Endothelial cell of umbilical vein (primary cell): ENCODE measurements around the gene ADORA2A. TPM values are rescaled to one million over a fixed set of nuclear protein-coding genes. Genes with fewer than 3 reads are reported as not detected.

Experiments used
- BruUV-seq: library from RNA; stranded (reverse); fragments of 400-500 nt; replicated peaks from 2 replicates; lab custom pipeline; 2021; lab: Mats Ljungman, UMichigan
- CTCF ChIA-PET: fragments of 300-600, 350-600 bp; sonication (Branson Sonifier 250); formaldehyde crosslinking; loops from one replicate; lab custom pipeline; 2021; ENCODE audit warnings: antibody characterized with exemption, inconsistent platforms; lab: Charles Lee
- POLR2A ChIA-PET: fragments of 300-600, 350-600 bp; sonication (Branson Sonifier 250); formaldehyde crosslinking; loops from one replicate; lab custom pipeline; 2021; ENCODE audit warnings: antibody characterized with exemption, inconsistent platforms; lab: Charles Lee
- DNase-seq: peaks from one replicate; pipeline ENCODE4 v3.0.0-alpha.2; 2011; ENCODE audit warnings: low read depth, low spot score
- FAIRE-seq: peaks from 2 replicates; lab custom pipeline; 2011; peaks lifted over from hg19 to GRCh38; lab: Jason Lieb, UNC
- H2AFZ ChIP-seq: 2 replicates; pipeline ENCODE4 v1.6.0; 2012; ENCODE audit warnings: low read depth, low read length, control low read depth, inconsistent platforms
- H3K27ac ChIP-seq: 2 replicates; pipeline ENCODE4 v1.5.1; 2011; ENCODE audit warnings: low read depth, mild to moderate bottlenecking, control low read depth, low read length, moderate library complexity; ENCODE audit not compliant: insufficient read depth
- H3K27me3 ChIP-seq, 2 experiments: 2 replicates each; pipeline versions ENCODE4 v1.6.0 to v1.6.1; 2011; ENCODE audit warnings: low read length in 2 of 2, mixed read lengths in 1 of 2; ENCODE audit not compliant: control insufficient read depth in 2 of 2, insufficient read depth in 2 of 2
- H3K36me3 ChIP-seq, 2 experiments: 2 replicates in 1 of 2; 3 replicates in 1 of 2; pipeline ENCODE4 v1.5.1; 2011; ENCODE audit warnings: low read length in 2 of 2, mild to moderate bottlenecking in 1 of 2, moderate library complexity in 1 of 2; ENCODE audit not compliant: control insufficient read depth in 2 of 2, insufficient read depth in 2 of 2; ENCODE audit errors: extremely low read depth in 1 of 2
- H3K4me1 ChIP-seq: 3 replicates; pipeline ENCODE4 v1.5.1; 2011; ENCODE audit warnings: mild to moderate bottlenecking, low read length; ENCODE audit not compliant: control insufficient read depth, insufficient read depth; ENCODE audit errors: extremely low read depth
- H3K4me2 ChIP-seq: 2 replicates; pipeline ENCODE4 v1.6.1; 2011; ENCODE audit warnings: low read length, control low read depth, mixed read lengths; ENCODE audit not compliant: insufficient read depth
- H3K4me3 ChIP-seq, 3 experiments: fragments of 200-600 bp in 1 of 3; sonication (generic), shearing (Covaris generic) in 1 of 3; replicated peaks in 1 of 3; 2 replicates each; pipeline ENCODE4 v1.5.1; 2011 to 2016; ENCODE audit warnings: control low read depth in 3 of 3, low read length in 3 of 3, mild to moderate bottlenecking in 2 of 3, inconsistent platforms in 1 of 3, low read depth in 1 of 3, moderate library complexity in 1 of 3; ENCODE audit not compliant: insufficient read depth in 1 of 3
- H3K79me2 ChIP-seq: 2 replicates; pipeline ENCODE4 v1.6.0; 2012; ENCODE audit warnings: low read length, inconsistent platforms; ENCODE audit not compliant: control insufficient read depth, insufficient read depth
- H3K9ac ChIP-seq: replicated peaks from 2 replicates; pipeline ENCODE3; 2011; ENCODE audit warnings: low read length, control low read depth; ENCODE audit not compliant: insufficient read depth; ENCODE audit errors: extremely low read depth
- H3K9me1 ChIP-seq: replicated peaks from 3 replicates; pipeline ENCODE4 v1.6.0; 2011; ENCODE audit warnings: mild to moderate bottlenecking, low read length; ENCODE audit not compliant: control insufficient read depth, insufficient read depth; ENCODE audit errors: extremely low read depth
- H3K9me3 ChIP-seq: replicated peaks from 2 replicates; pipeline ENCODE4 v1.5.1; 2012; ENCODE audit warnings: low read length, inconsistent platforms; ENCODE audit not compliant: control insufficient read depth, insufficient read depth
- H4K20me1 ChIP-seq: replicated peaks from 2 replicates; pipeline ENCODE3; 2011; ENCODE audit warnings: mild to moderate bottlenecking, low read length; ENCODE audit not compliant: control insufficient read depth, insufficient read depth; ENCODE audit errors: extremely low read depth
- EZH2 ChIP-seq: IDR thresholded peaks from 2 replicates; pipeline ENCODE4 v1.6.1; 2012; ENCODE audit warnings: borderline replicate concordance, low read depth, mild to moderate bottlenecking, moderate library complexity, low read length, inconsistent platforms; ENCODE audit not compliant: severe bottlenecking
- FOS ChIP-seq: IDR thresholded peaks from 2 replicates; pipeline ENCODE4 v1.6.1; 2011; ENCODE audit warnings: mild to moderate bottlenecking, low read length, moderate library complexity, borderline replicate concordance; ENCODE audit not compliant: insufficient read depth
- GATA2 ChIP-seq: IDR thresholded peaks from 2 replicates; pipeline ENCODE4 v1.7.0; 2011; ENCODE audit warnings: low read depth, mild to moderate bottlenecking, moderate library complexity, mixed read lengths, low read length; ENCODE audit not compliant: insufficient read length, insufficient read depth
- JUN ChIP-seq: IDR thresholded peaks from 2 replicates; pipeline ENCODE4 v1.6.1; 2011; ENCODE audit warnings: borderline replicate concordance, low read depth; ENCODE audit not compliant: insufficient read length, insufficient read depth
- MYC ChIP-seq: IDR thresholded peaks from one replicate; pipeline ENCODE4 v1.6.1; 2011; ENCODE audit warnings: mild to moderate bottlenecking, low read depth, low read length
- POLR2A ChIP-seq: IDR thresholded peaks from 2 replicates; pipeline ENCODE4 v1.6.1; 2012; ENCODE audit warnings: low read depth, mild to moderate bottlenecking, control low read depth, low read length
- POLR2AphosphoS5 ChIP-seq: IDR thresholded peaks from 2 replicates; pipeline ENCODE4 v1.6.1; 2012; ENCODE audit warnings: low read depth, mild to moderate bottlenecking, control low read depth, low read length, moderate library complexity; ENCODE audit not compliant: insufficient read depth
- dilution Hi-C: fragments of 300-500 bp; cut with MboI; formaldehyde crosslinking; loops from one replicate; pipeline ENCODE4 v1.15.0; 2019; ENCODE audit warnings: low sequenced_read_pairs; ENCODE audit not compliant: extremely low pct_ligation_motif_present
- intact Hi-C: fragments of 100-400 bp; cut with micrococcal nuclease; formaldehyde crosslinking; loops from one replicate; pipeline ENCODE4 v1.10.0; 2022
- polyA plus RNA-seq, 4 experiments: library from polyadenylated mRNA; depleted of rRNA in 3 of 4; stranded (reverse) in 3 of 4; unstranded in 1 of 4; fragments of >200 nt; gene quantifications; 2 replicates each; pipeline versions ENCODE4 v1.2.1 to v1.2.3, GENCODE V29; 2011 to 2012; ENCODE audit warnings: missing spikeins in 1 of 4
- total RNA-seq: library from RNA; stranded (reverse); gene quantifications from 2 replicates; pipeline ENCODE4 v1.2.3, GENCODE V29; 2021
- TF ChIP-seq, protein P1 (sequence below): IDR thresholded peaks from 2 replicates; pipeline ENCODE4 v1.6.1; 2011; ENCODE audit not compliant: insufficient read depth, insufficient read length
- TF ChIP-seq, protein P2 (sequence below), 2 donors: IDR thresholded peaks; 1 replicate in 1 of 2; 2 replicates in 1 of 2; pipeline ENCODE4 v1.5.1; 2011; ENCODE audit warnings: low read length in 2 of 2, mild to moderate bottlenecking in 2 of 2, moderate library complexity in 2 of 2, control low read depth in 1 of 2, inconsistent platforms in 1 of 2, low read depth in 1 of 2; ENCODE audit not compliant: insufficient read depth in 1 of 2; ENCODE audit errors: extremely low read depth in 1 of 2

Gene ADORA2A
- total and polyA plus RNA-seq, 2 donors (not counting 3 experiments of a cell fraction or from before 2014, with no cell fraction given): 20.0 to 33.1 TPM

DNA sequence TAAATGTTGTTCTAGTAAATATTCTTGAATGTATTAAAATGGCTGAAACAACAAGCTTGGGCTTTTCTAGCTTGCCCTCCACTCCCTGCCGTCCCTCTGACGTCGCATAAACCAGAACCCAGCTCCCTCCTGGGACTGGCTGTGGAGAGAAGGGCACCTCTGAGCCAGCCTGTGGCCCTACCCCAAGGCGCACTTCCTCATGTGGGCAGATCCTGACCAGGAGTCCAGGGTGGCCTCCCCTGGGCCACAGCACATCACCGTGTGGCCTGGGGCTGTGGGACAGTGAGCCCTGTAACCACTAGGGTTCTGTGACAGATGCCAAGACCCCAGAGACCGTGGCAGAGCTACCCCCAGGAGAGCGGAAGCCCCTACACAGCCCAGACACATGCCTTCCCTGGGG, 10.2 kb upstream of the ADORA2A start:
- no peaks in the 10 kb centered on the region for H3K9me1 ChIP-seq
- intact Hi-C loops (no loop called here), dilution Hi-C loops (no loop called here)
- H3K36me3 ChIP-seq: peaks cover 0 to 15% of the 10 kb centered on the region in 2 experiments
- no peaks in the 10 kb centered on the region for H3K79me2 ChIP-seq
- H2AFZ ChIP-seq: no peak overlapping the region
- ChIA-PET CTCF (interaction anchor here (1.0 to 1.4 kb wide), 2 partner anchors 85 to 105 kb away, joined by 3 to 4 read pairs; no protein-coding TSS in a partner anchor), POLR2A (no interaction called here)
- H3K9me3 ChIP-seq: no peaks in the 10 kb centered on the region
- H3K4me2 ChIP-seq: no peak overlapping the region
- no peak for FAIRE-seq
- BruUV-seq: no TSS peak
- TF ChIP-seq FOS (no peak), JUN (no peak), POLR2AphosphoS5 (no peak), POLR2A (no peak), EZH2 (no peak), MYC (no peak), GATA2 (no peak)
- TF ChIP-seq, protein P1, sequence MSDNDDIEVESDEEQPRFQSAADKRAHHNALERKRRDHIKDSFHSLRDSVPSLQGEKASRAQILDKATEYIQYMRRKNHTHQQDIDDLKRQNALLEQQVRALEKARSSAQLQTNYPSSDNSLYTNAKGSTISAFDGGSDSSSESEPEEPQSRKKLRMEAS: no peak
- TF ChIP-seq, protein P2, sequence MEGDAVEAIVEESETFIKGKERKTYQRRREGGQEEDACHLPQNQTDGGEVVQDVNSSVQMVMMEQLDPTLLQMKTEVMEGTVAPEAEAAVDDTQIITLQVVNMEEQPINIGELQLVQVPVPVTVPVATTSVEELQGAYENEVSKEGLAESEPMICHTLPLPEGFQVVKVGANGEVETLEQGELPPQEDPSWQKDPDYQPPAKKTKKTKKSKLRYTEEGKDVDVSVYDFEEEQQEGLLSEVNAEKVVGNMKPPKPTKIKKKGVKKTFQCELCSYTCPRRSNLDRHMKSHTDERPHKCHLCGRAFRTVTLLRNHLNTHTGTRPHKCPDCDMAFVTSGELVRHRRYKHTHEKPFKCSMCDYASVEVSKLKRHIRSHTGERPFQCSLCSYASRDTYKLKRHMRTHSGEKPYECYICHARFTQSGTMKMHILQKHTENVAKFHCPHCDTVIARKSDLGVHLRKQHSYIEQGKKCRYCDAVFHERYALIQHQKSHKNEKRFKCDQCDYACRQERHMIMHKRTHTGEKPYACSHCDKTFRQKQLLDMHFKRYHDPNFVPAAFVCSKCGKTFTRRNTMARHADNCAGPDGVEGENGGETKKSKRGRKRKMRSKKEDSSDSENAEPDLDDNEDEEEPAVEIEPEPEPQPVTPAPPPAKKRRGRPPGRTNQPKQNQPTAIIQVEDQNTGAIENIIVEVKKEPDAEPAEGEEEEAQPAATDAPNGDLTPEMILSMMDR (IDR thresholded peaks at IDR 0.05; ENCODE audit: extremely low read depth in 1 of 2, insufficient read depth in 1 of 2, low read depth in 1 of 2, low read length in 2 of 2): no peak
- no peak overlapping the region for H3K27ac ChIP-seq
- H3K9ac ChIP-seq: no peak overlapping the region
- H3K27me3 ChIP-seq: no peaks in the 10 kb centered on the region
- H4K20me1 ChIP-seq: no peaks in the 10 kb centered on the region
- H3K4me3 ChIP-seq: no peak overlapping the region
- no peak for DNase-seq
- H3K4me1 ChIP-seq: peaks cover 28% of the 10 kb centered on the region
